HG03439 (cell line): ENCODE measurements around the gene ABLIM2.
"Not testable (repeated sequence)": the region's sequence is repeated elsewhere in the genome, so short reads cannot be mapped to it uniquely, and the experiment has no call there.

Source experiments
- ATAC-seq: cut with Tn5 transposase; IDR thresholded peaks from one replicate; pipeline ENCODE4 v1.9.1; 2021; ENCODE audit warnings: mild to moderate bottlenecking, moderate library complexity; ENCODE audit not compliant: unreplicated experiment

Gene ABLIM2

DNA sequence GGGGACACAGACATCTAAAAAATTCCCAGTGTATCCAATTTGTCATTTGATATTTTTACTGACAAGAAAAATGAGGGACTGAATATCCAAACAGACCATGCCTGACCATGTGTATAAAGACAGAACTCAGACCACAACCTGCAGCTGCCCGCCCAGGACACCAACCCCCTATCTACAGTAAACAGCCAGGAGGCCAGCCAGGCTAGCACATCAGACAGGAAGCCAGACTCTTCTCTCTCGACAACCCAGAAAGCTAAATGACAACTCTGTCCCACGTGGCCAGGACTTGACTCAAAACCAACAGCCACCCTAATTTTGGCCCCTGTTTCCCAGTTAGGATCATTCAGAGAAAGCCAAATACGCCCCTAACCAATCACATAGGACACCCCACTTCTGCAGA lies 234.0 kb downstream of the ABLIM2 start:
- ATAC-seq: no peak

DNA sequence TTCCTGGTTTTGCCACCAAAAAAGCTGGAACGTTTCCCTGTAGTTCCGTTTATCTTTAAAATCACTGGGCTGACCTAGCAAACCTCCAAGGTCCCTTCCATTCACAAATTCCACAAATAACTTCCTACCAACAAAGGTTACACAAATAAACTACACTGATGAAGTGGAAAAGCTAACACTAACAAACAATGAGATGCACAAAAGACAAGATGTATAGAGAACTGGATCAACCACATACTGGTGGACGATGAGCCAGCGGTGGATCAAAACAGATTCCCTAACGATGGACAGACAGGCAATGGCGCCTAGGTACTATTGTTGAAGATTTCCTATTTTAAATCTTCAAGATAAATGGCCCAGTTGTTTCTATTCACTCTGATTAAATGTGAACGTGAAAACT lies 234.4 kb downstream of the ABLIM2 start:
- ATAC-seq: no peak

DNA sequence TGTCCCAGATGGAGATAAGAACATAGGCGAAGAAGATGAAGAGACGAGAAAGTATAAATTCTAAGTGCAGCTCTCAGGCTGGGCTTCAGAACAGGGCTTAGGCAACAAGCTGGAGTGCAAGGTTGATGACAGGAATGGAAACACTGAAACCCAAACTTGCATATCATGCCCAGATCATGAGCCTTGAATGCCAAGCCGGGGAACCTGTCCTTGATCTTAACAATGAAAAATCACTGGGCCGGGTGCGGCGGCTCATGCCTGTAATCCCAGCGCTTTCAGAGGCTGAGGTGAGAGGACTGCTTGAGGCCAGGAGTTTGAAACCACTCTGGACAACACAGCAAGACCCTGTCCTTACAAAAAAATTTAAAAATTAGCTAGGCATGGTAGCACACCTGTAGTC lies 236.1 kb downstream of the ABLIM2 start:
- ATAC-seq: no peak

DNA sequence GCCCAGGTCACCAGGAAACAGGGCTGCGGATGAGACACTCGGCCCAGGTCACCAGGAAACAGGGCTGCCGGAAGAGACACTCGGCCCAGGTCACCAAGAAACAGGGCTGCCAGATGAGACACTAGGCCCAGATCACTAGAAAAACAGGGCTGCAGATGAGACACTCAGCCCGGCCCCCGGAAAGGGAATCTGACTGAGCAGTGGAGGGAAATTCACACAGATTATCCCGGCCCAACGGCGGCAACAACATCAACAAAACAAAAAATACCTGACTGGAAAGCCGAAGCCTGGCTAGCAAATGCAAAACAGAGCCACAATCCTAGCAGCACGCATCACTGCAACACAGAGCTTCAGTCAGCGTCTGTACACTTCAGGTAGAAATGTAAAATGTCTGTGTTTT lies 239.6 kb downstream of the ABLIM2 start:
- no peak for ATAC-seq

DNA sequence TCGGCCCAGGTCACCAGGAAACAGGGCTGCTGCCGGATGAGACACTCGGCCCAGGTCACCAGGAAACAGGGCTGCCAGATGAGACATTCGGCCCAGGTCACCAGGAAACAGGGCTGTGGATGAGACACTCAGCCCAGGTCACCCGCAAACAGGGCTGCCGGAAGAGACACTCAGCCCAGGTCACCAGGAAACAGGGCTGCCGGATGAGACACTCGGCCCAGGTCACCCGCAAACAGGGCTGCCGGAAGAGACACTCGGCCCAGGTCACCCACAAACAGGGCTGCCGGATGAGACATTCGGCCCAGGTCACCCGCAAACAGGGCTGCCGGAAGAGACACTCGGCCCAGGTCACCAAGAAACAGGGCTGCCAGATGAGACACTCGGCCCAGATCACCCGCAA lies 240.4 kb downstream of the ABLIM2 start:
- ATAC-seq: not testable (repeated sequence)

DNA sequence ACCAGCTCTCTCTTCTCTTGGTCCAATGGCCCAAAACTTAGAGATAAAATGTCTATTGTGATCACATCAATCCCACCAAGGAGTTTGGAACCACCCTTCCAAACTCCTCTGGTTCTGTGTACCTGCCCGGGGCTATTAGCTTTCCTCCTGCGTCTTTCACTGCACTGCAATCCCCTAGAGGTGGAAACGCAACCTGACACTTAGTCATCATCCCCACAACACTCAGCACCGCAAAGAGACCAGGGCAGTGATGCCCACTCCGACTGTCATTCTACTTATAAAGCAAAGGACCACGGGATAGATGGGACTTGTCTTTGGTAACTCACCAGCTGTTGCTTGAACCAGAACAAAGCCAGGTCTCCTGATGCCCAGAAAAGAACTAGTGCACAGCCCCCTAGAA lies 240.9 kb downstream of the ABLIM2 start:
- no peak for ATAC-seq

DNA sequence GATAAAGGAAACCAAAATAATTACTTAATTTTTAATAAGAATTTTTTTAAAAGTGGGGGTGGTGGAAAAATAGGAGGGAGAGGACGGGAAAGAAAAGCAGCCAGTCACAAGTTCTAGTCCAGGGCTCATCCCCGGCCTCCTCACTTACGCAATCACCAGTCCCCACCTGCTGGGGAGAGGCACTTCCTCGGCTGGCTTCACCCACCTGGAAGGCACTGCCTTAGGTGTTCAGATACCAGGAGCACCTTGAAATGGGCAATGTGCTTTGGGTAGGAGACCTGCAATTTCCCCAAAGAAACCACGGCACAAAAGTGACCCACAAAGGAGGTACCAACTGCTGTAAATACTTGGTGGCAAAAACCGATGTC lies 242.8 kb downstream of the ABLIM2 start:
- no peak for ATAC-seq
